Measurements from ENCODE around the gene ZBTB45. TPM values are rescaled to one million over a fixed set of nuclear protein-coding genes. Genes with fewer than 3 reads are reported as not detected.
"Not testable (repeated sequence)": the region's sequence is repeated elsewhere in the genome, so short reads cannot be mapped to it uniquely, and the experiment has no call there.

The ZBTB45 gene
- total RNA-seq, 8 experiments from 2014 or later: 6.5 to 15.4 (median 7.7) TPM

DNA sequence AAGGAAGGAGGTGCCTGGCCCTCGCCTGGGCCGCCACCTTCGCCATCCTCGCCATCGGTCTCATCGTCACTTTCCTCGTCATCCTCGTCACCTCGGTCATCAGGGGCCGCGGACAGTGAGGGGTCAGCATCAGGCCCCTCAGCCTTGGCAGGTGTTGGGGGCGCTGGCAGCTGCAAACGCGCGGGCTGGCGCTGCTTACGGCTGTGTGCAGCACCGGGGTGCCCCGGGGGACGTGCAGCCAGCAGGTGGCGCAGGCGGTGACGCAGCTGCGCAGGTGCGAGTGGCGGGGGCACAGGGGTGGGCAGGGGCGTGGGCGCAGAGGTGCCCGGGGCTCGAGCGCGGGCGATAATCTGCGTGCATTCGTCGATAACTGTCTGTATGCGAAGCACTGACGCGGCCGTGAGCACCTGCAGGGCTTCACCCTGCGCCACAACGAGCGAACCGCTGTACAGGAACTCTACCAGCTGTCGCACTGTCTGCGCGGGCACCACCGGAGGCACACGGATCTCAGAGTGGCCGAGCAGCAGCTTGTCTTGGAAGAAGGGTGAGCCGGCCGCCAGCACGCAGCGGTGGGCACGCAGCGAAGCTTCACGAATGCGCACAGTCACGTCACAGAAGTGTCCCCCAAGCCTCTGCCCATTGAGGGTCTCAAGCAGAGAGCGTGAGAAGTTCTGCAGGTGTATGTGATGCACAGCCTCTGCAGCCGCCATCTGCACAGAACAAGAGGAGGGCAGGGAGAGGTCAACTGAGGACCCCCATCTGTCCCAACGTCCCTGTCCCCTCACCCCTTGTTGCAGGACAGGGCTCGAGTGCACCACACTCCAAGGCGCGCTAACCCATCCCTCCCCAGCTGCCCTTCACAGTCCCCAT is 2.4 kb downstream of the ZBTB45 start:
- WGBS, 10 experiments: 100% methylated on average over 5 of the region's 65 CpGs; no CpG with 5 or more reads in 9 of the 10 experiments
- no peak for ATAC-seq (replicated peaks in 6 of 8)
- no peak overlapping the region for H3K27ac ChIP-seq
- no peak overlapping the region for H3K4me3 ChIP-seq
- peaks cover 12 to 21% of the 10 kb centered on the region in 2 donors for H3K4me1 ChIP-seq (replicated peaks in 1 of 2)
- in situ Hi-C loops (cut with MboI; ENCODE audit: low pct_unique_long_range_greater_than_20kb in 2 of 9, low sequenced_read_pairs in 9 of 9, unreplicated experiment in 9 of 9): no loop called here

DNA sequence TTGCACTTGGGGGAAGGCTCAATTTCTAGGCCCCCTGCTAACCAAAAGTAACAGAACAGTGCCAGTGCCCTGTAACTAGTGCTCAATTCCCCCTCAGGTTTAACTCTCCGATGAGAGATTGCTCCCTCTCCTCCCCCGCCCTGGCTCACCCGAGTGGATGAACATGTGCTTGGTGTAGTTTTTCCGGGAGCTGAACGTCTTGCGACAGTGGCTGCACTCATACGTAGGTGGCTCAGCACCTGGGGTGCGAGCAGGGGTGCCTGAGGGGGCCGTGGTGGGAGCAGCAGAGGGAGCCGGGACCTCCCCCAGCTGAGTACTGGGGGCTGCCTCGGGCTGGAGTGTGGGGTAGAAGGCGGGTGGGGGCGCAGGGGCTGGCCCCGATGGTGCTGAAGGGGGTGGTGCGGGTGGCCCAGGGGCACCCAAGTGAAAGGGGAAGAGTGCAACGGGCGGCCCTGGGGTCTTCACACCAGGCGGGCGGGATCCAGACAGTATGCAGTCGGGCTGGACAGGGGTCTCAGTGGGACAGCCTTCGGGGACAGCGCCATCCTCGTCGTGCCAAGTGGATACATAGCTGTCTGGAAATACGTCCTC is 3.3 kb downstream of the ZBTB45 start:
- Histone ChIP-seq H3K27ac (no peak overlapping the region), H3K4me1 (replicated peaks in 1 of 2) (peaks cover 12 to 21% of the 10 kb centered on the region in 2 donors), H3K4me3 (no peak overlapping the region)
- WGBS, 10 experiments: 73 to 100% methylated on average over 3 to 4 of the region's 25 CpGs; no CpG with 5 or more reads in 8 of the 10 experiments
- in situ Hi-C loops (cut with MboI; ENCODE audit: low pct_unique_long_range_greater_than_20kb in 2 of 9, low sequenced_read_pairs in 9 of 9, unreplicated experiment in 9 of 9): no loop called here
- ATAC-seq (replicated peaks in 6 of 8): no peak

DNA sequence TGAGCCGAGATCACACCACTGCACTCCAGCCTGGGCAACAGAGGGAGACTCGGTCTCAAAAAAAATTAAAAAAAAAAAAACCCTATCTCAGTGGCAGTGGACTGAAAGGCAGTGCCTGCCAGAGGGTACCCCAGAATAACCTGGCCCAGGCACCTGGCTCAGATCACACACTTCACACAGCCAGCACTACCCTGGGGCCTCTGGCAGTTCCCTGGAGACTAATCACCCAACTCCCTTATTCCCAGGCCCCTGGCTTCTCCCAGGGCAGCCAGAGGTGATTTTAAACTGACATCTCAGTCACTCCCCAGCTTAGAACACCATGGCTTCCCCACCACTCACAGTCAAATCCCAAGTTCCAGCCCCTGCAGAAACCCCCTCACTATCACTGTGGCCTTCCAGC is 4.4 kb downstream of the ZBTB45 start:
- Histone ChIP-seq H3K4me1 (replicated peaks in 1 of 2) (peaks cover 9 to 17% of the 10 kb centered on the region in 2 donors), H3K4me3 (no peak overlapping the region), H3K27ac (no peak overlapping the region)
- WGBS, 10 experiments: 100% methylated on average over 2 of the region's 2 CpGs; no CpG with 5 or more reads in 9 of the 10 experiments
- in situ Hi-C loops (cut with MboI; ENCODE audit: low pct_unique_long_range_greater_than_20kb in 2 of 9, low sequenced_read_pairs in 9 of 9, unreplicated experiment in 9 of 9): no loop called here
- ATAC-seq (replicated peaks in 6 of 8): no peak

DNA sequence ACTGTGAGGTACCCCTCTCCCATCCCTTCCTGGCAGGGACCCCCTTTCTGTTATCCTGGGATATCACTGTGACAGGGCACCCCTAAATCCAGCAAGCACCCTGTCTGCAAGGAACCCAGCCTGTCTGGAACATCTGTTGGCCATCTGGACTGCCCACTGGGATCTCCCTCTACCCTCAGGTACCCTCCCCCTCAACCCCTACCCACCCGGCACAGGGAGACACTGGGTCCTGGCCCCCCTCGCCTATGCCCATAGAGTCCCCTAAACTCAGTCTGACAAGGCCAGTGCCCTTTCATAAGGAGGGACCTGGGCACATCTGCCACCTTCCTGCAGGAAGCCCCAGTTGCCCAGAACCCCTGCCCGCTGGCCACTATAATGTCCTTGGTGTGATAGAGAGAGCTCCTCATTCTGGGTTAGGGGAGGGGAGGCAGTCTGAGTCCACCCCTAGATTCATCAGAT is 5.0 kb downstream of the ZBTB45 start:
- H3K4me3 ChIP-seq: peak overlapping the region in 4 of 5 donors; percentile 16 to 37 (median 30)
- ATAC-seq (replicated peaks in 6 of 8): no peak
- peaks cover 9 to 17% of the 10 kb centered on the region in 2 donors for H3K4me1 ChIP-seq (replicated peaks in 1 of 2)
- 100% methylated on average over 1 of the region's 3 CpGs; no CpG with 5 or more reads in 8 of the 10 experiments for WGBS, 10 experiments
- H3K27ac ChIP-seq: peak overlapping the region; percentile 6 to 72
- in situ Hi-C loops (cut with MboI; ENCODE audit: low pct_unique_long_range_greater_than_20kb in 2 of 9, low sequenced_read_pairs in 9 of 9, unreplicated experiment in 9 of 9): no loop called here

DNA sequence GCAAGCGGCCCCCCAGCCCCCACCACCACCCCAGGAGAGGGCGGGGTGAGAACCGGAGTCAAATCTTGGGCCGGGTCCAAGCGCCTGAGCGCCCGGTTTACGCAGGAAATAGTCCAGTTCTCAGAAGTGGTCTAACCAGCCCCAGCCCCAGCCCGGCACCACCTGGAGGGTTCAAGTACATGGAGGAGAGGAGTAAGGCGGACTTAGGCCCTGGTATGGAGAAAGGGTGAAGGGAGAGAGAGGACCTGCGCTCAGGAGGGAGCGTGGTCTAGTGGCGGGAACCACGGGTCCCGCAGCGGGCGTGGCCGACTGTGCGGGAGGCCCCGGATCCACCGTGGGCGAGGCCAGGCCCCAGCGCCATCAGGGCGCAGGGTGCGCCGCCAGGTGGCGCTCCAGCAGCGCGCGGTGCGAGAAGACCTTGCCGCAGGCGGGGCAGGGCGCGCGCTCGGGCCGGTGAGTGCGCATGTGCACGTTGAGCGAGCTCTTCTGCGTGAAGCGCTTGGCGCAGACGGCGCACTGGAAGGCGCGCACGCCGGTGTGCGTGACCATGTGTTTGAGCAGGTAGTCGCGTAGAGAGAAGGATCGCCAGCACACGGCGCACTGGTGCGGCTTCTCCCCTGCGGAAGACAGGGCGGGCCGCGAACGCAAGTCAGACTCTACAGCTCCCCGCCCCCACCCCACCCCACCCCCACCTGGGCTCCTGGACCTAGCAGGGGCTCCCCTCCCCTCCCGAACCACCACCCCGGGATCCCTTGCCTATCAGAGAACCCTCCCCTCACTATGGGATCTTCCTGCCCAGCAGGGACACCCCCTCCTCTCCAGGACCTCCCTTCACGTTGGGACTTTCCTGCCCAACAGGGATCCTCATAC is 5.7 kb downstream of the ZBTB45 start:
- WGBS, 10 experiments: 0 to 40% (median 14%) methylated on average over 1 to 19 of the region's 66 CpGs; no CpG with 5 or more reads in 3 of the 10 experiments
- peaks cover 9 to 17% of the 10 kb centered on the region in 2 donors for H3K4me1 ChIP-seq (replicated peaks in 1 of 2)
- in situ Hi-C loops (cut with MboI; ENCODE audit: low pct_unique_long_range_greater_than_20kb in 2 of 9, low sequenced_read_pairs in 9 of 9, unreplicated experiment in 9 of 9): no loop called here
- H3K4me3 ChIP-seq: peak overlapping the region; percentile 9 to 37 (median 27)
- peak; percentile 80 to 85 (median 82) for ATAC-seq (replicated peaks in 6 of 8)
- peak overlapping the region; percentile 61 to 72 for H3K27ac ChIP-seq

DNA sequence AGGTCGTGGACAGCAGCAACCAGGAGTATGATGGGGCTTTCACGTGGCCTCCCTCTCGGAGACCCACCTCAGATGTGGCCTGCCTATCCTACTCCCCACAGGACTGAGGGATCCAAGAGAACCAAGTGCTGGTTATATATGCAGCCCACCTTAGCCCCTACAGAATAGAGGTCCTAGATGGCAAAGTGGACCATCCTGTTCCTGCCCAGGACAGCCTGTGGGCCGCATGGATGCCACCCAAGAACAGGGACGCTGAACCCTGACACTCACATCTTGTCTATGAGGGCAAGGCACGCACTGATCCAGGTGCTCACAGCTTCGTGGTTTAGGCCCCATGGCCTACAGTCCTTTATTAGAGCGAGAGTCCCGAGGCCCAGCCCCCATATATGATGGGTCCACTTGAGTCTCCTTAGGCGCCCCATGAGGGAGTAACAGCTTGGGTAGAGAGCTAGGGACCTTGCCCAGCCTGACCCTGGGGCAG is 6.4 kb downstream of the ZBTB45 start:
- in situ Hi-C loops (cut with MboI; ENCODE audit: low pct_unique_long_range_greater_than_20kb in 2 of 9, low sequenced_read_pairs in 9 of 9, unreplicated experiment in 9 of 9): no loop called here
- Histone ChIP-seq H3K27ac (peak overlapping the region; percentile 61 to 72), H3K4me3 (no peak overlapping the region), H3K4me1 (replicated peaks in 1 of 2) (peaks cover 7 to 15% of the 10 kb centered on the region in 2 donors)
- ATAC-seq (replicated peaks in 6 of 8): peak in 2 of 8 experiments; percentile 1
- 96 to 100% (median 100%) methylated on average over 1 to 5 of the region's 10 CpGs; no CpG with 5 or more reads in 7 of the 10 experiments for WGBS, 10 experiments

DNA sequence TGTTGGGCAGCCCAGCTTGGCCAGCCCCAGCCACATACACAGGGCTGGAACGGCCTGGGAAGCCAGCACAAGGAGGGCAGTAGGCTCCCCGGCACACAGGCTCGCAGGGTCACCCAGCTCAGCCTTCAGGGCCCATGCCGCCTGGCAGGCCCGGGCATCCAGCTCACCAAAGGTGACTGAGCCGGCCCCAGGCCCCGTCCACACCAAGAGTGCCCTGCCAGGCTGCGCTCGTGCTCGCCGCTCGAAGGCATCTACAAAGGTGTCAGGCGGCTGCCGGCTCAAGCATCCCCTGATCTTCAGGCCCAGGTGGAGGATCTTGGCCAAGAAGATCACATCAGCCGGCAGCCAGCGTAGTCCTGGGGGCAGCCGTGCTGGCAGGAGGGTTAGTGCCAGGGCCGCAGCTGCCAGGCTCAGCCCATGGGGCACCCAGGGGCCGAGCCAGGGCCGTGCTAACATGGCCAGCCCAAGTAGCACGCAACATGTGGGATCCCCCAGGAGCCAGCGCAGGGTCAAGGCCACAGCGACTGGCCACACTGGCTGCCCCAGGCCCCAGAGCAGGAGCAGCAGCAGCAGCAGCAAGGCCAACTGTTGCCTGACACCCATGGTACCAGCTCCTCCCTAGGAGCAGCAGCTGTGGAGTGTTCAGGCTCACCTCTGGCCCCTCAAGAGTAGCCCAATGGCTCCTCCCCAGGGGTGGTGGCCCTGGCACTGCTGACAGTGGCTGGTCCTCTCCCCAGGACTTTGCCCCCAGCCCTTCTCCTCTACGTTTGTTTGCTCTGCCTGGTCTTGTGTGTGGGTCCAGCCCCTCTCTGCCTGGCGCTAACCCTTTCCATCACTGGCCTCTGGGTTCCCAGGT is 8.0 kb downstream of the ZBTB45 start, which contains the start of gene SLC27A5:
TSS of gene SLC27A5 (minus strand) at position 640 of the 856 bp plus-strand sequence. CDS start at position 603, 37 bp downstream.
- Histone ChIP-seq H3K4me3 (no peak within 1 kb of the TSS), H3K4me1 (replicated peaks in 1 of 2) (peaks cover 4 to 8% of the 10 kb centered on the region in 2 donors), H3K27ac (no peak within 1 kb of the TSS)
- in situ Hi-C loops (cut with MboI; ENCODE audit: low pct_unique_long_range_greater_than_20kb in 2 of 9, low sequenced_read_pairs in 9 of 9, unreplicated experiment in 9 of 9): no loop called here
- WGBS, 10 experiments: 67 to 100% methylated on average over 1 to 3 of the region's 25 CpGs; no CpG with 5 or more reads in 8 of the 10 experiments
- ATAC-seq (replicated peaks in 6 of 8): no peak

DNA sequence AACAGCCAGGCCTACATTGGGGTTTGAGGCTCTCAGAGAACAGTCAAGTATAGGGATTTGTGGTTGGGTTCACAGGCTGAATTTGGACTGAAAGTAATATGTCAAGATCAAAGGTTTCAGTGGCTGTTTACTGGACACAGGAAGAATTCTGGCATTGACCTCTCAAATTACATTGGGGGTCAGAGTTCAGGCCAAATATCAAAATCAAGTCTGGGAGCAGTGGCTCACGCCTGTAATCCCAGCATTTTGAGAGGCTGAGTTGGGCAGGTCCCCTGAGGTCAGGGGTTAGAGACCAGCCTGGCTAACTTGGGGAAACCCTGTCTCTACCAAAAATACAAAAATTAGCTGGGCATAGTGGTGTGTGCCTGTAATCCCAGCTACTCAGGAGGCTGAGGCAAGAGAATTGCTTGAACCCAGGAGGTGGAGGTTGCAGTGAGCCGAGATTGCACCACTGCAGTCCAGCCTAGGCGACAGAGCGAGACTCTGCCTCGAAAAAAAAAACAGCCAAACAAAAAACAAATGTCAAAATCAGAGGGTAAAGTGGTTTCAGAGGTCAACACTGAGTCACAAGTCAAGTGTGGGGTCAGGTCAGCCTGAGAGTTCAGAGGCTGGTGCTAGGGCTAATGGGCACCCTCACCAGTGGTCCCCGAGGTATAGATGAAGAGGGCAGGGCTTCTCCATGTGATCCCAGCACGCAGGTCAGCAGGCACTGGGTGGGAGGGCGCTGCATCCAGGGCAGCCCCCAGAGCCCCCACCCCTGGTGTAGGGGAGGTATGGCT is 9.3 kb downstream of the ZBTB45 start:
- Histone ChIP-seq H3K4me1 (replicated peaks in 1 of 2) (peaks cover 4 to 8% of the 10 kb centered on the region in 2 donors), H3K27ac (no peak overlapping the region), H3K4me3 (no peak overlapping the region)
- no peak for ATAC-seq (replicated peaks in 6 of 8)
- in situ Hi-C loops (cut with MboI; ENCODE audit: low pct_unique_long_range_greater_than_20kb in 2 of 9, low sequenced_read_pairs in 9 of 9, unreplicated experiment in 9 of 9): no loop called here
- 64 to 100% (median 79%) methylated on average over 1 to 5 of the region's 8 CpGs; no CpG with 5 or more reads in 4 of the 10 experiments for WGBS, 10 experiments

DNA sequence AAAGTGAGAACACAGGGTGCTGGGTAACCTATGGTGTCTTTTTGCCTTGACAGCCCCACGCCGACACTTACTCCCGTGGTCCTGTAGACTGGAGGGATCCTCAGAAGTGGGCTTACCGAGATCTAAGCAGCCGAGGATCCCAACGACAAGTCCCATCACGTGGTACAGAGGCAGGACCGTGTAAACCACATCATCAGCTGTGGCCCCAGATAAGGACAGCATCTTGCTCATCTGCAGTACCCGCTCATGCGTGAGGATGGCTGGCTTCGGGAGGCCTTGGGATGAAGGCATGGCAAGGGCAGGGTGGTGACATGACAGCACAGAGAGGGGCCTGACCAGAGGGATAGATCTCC is 9.9 kb downstream of the ZBTB45 start:
- WGBS, 10 experiments: 60 to 100% (median 86%) methylated on average over 1 to 2 of the region's 11 CpGs; no CpG with 5 or more reads in 7 of the 10 experiments
- Histone ChIP-seq H3K4me3 (no peak overlapping the region), H3K4me1 (replicated peaks in 1 of 2) (peaks cover 4 to 8% of the 10 kb centered on the region in 2 donors), H3K27ac (no peak overlapping the region)
- ATAC-seq (replicated peaks in 6 of 8): no peak
- in situ Hi-C loops (cut with MboI; ENCODE audit: low pct_unique_long_range_greater_than_20kb in 2 of 9, low sequenced_read_pairs in 9 of 9, unreplicated experiment in 9 of 9): no loop called here

DNA sequence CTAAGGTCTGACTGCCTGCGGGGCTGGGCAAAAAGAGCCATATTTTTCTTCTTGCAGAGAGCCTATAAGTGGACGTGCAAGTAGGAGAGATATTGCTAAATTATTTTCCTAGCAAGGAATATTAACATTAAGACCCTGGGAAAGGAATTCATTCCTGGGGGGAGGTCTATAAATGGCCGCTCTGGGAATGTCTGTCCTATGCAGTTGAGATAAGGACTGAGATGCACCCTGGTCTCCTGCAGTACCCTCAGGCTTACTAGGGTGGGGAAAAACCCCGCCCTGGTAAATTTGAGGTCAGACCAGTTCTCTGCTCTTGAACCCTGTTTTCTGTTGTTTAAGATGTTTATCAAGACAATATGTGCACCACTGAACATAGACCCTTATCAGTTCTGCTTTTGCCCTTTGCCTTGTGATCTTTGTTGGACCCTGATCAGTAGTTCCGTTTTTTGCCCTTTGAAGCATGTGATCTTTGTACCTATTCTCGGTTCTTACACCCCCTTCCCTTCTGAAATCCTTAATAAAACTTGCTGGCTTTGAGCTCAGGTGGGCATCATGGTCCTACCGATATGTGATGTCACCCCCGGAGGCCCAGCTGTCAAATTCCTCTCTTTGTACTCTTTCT is 11.9 kb downstream of the ZBTB45 start:
- H3K4me1 ChIP-seq (replicated peaks in 1 of 2); in situ Hi-C loops (cut with MboI; ENCODE audit: low pct_unique_long_range_greater_than_20kb in 2 of 9, low sequenced_read_pairs in 9 of 9, unreplicated experiment in 9 of 9): not testable (repeated sequence)
- 64 to 100% (median 85%) methylated on average over 1 to 6 of the region's 8 CpGs for WGBS, 10 experiments

DNA sequence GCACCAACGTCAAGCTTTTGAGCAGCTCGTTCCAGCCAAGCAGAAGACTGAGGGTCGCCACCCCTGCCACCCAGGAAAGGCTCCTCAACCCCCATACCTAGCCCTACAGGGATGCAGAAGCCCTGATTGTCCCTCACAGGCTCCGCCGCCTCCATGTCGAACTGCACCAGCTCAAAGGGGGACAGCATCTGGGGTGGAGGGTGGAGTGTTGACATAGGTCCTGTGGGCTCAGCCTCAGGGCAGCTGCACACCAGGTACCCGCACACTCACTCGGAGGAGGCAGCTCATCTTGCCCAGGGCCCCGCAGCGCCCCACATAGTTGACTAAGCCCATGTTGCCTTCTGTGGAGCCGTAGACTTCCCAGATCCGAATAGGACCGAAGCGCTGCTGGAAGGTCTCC is 19.4 kb downstream of the ZBTB45 start:
- no peak for ATAC-seq (replicated peaks in 6 of 8)
- Histone ChIP-seq H3K27ac (peak overlapping the region; percentile 86), H3K4me3 (peak overlapping the region; percentile 46 to 58 (median 55)), H3K4me1 (replicated peaks in 1 of 2) (peaks cover 13 to 17% of the 10 kb centered on the region in 2 donors)
- in situ Hi-C loops (cut with MboI; ENCODE audit: low pct_unique_long_range_greater_than_20kb in 2 of 9, low sequenced_read_pairs in 9 of 9, unreplicated experiment in 9 of 9): no loop called here
- WGBS, 10 experiments: 46 to 100% (median 85%) methylated on average over 2 to 4 of the region's 14 CpGs; no CpG with 5 or more reads in 6 of the 10 experiments

More for the DNA sequence above, 11.9 kb downstream of the ZBTB45 start:
- H3K4me3 ChIP-seq; H3K27ac ChIP-seq; ATAC-seq (replicated peaks in 6 of 8): not testable (repeated sequence)
